NCI-H2171 treated with DMSO at 0.1 percent for 48 hours (cell line): ENCODE data around the gene KCNH1.
A peak's percentile ranks its signal among the peaks of the same experiment; 100 is the strongest.

Source experiments
- DNase-seq: peaks from one replicate; lab custom pipeline; 2025; lab: John Stamatoyannopoulos, UW

KCNH1 gene

DNA sequence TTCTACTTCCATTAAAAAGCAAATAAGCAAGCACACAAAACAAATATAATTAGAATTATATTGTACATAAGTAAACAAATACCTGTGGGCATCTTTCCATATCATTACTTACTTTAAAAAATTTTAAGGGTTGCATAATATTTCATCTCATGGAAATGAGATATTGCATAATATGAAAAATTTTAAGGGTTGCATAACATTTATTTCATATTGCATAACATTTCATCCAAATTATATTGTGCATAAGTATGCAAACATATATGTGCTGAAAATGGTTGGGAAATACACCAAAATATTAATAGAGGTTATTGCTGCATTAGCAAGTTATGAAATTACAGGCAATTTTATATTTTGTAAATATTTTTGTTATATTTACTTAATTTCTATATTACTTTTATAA, 213.7 kb downstream of the KCNH1 start:
- DNase-seq, result no peak

DNA sequence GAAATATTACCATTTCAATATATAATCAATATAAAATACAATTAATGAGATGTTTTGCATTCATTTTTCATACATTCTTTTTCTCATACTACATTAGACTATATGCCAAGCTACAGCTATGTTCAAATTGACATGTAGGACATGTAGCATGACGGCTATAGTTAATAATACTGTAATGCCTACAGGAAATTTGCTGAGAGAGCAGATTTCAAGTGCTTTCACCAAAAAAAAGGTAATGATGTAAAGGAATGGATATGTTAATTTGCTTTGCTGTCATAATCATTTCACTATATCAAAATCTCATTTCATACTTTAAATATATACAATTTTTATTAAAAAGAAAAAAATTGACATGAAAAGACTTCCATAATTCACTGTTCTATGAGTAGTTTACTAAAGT, 215.1 kb downstream of the KCNH1 start:
- DNase-seq, result no peak

DNA sequence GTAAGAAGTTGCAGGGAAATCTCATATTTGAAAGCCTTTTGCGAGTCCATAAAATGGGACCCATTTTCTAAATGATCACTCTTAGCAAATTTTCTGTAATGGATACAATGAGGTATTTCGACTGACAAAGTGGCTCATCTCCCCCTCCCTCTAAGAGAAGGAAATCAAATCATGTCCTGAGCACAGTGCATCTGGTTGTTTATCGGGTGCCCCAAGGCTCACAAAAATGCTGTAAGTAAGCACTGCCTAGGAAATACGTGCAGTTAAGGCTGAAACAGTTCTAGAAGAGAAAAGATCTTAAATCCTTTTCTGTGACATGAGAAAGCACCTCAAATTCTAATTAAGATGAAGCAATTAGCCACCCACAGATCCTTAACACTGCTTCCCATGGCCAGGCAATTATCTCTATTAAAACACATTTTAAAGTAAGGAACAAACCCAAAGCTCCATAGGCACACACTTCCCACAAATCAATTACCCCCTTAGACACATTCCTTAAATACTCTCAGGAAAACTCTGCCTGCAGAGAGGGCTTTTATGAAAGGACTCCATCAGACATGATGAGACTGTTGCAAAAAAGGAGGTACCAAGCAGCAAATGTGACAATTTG, 216.3 kb downstream of the KCNH1 start:
- no peak for DNase-seq

DNA sequence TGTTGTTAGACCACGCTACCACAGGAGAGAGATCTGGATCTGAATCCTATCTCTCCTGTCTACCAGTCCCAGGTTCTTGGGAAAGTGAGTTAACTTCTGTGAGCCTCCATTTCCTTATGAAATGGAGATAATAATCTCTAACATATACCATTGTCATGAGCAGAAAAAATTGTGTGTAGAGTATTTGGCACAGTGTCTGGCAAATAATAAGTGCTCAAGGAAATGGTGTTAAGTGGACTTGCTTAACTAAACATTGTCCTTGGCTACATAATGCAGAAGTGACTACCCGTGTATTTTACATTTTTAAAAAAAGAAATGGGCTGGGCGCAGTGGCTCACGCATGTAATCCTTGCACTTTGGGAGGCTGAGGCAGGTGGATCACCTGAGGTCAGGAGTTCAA, 217.4 kb downstream of the KCNH1 start:
- no peak for DNase-seq

DNA sequence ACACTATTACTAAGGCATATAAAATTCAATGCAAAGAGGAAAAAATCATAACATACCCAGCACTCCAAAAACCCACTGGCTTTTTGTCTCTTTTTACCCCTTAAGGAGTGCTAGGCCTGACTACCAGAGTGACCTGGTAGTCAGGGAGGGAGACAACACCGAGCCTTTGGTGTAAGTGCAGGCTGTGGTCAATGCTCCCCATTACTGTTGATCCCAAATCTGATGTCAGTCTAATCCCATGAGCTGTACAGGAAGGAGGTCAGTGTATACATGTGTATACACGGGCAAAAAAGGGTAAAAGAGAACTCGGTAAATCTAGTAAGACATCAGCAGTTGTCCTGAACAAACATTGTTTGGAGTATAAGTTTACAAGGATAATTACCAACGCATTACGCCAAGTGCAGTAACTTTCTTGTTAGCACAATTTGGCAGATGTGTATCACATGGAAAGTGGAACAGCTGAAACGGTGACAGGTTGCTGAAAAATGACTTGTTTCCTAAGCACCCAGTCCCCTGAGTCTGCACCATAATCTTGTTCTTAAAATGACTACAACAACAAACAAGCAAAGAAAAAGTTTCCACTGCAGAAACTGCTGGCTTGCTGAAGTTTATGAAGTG, 217.9 kb downstream of the KCNH1 start:
- DNase-seq, result peak; percentile 73

DNA sequence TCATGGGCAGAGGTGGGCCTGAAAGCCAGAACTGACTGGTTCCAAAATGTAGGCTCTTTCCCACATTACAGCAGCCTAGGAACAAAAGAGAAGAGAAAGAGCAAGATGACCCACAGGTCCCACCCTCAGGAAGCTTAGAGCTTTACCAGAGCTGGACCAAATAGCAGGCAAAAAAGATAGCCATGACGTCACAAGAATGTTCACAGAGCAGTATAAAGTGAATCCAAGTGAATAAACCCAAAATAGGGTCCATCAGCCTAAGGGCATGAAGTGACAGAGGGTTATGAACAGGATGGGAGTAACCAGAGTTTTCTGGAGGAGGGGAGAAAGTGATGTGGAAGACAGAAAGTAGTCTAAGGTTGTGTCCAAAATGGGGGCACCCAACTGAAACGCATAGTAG, 221.2 kb downstream of the KCNH1 start:
- DNase-seq, result no peak

DNA sequence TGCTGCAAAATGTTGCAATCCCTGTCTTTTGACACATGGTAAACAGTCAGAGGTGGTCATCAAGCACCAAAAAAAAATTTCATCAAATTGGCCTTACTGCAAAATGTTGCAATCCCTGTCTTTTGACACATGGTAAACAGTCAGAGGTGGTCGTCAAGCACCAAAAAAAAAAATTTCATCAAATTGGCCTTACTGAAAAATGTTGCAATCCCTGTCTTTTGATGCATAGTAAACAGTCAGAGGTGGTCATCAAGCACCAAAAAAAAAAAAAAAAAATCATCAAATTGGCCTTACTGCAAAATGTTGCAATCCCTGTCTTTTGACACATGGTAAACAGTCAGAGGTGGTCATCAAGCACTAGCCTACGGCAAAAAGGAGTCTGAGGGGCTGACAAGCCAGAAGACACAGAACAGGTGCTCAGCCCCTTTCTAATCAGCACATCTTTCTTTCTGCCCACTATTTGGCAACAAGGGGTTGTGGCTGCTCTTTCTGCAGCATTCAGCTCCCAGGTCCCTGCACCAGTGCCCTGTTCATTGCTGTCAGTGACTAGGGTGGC, 223.8 kb downstream of the KCNH1 start:
- no peak for DNase-seq

DNA sequence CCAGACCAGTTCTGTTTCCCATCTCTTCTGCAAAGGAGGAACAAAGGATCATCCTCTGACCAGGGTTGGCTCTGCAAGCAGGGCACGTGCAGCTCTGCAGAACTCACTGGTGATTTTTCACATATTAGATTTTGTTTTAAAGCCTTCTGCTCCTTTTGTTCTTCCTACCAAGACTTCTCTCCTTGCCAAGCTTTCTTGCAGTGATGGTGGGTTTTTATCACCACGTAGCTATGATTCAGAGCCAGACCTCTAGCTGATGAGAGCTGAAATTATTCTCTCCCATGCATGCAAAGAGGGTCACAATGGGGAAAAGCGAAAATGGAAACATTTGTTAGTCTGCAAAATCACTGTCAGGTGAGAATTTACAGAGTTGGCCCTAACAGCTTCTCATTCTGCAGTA, 225.2 kb downstream of the KCNH1 start:
- no peak for DNase-seq

DNA sequence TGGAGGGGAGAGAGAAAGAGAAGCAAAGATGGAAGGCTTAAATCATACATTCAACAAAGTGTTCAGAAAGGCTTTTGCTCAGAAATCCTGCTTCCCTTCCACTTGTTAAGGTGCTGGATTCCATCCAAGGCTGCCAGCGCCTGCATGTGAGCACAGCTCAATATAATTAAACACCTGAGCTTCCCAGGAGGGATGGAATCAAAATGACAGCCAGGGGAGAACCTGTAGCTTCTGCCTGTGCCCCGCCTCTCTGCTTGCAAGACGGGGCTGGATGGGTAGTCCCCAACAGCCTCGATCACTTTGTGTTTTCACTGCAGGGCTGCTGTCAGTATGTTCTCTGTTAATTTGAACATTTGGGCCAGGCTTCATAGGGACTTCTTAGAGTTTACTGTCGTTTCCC, 225.7 kb downstream of the KCNH1 start:
- DNase-seq, result peak; percentile 90

DNA sequence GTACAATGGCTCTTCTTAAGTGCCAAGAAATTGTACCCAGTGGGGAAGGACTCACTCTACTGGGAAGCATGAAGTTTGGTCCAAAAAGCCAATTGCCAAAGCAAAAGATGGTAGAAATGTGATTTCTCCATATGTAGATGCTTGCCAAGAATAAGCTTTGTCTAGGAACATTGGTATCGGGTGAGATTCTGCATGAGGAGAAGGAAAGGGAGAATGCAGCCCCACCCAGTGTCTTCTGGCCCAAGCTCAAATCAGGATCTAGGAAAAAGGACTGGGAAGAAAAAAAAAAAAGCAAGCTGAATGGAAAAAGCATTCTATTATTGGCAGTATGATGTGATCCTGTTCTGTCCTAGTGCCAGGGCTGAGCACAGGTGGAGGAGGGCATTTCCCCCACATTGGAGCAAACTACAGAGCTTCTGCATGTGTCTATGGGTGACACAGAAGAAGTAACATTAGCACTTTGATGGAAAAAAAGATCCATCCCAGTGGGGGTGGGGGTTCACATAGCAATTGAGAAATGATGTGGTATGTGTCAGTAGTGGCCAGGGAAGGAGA, 226.6 kb downstream of the KCNH1 start:
- DNase-seq, result peak; percentile 22

DNA sequence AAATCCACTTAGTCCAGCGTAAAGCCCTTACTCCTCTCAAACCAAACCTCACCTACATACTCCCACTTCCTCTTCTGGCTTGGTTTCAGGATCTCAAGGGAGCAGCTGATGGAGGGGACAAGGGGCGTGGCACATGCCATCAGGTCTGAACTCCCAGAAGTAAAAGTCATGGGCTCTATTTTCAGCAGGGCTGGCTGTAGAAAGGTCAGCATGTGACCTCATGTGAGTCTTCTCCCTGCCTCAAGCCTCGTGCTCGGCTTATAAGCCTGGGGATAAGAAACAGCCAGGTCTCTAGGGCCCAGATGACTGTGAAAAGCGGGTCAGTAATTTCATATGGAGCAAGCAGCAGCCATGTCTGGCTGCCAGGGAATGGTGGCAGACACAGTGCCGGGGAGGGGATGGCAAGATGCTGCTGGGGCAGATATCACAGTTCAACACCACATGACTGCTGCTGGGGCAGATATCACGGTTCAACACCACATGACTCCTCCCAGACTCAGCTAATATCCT, 227.9 kb downstream of the KCNH1 start:
- no peak for DNase-seq

DNA sequence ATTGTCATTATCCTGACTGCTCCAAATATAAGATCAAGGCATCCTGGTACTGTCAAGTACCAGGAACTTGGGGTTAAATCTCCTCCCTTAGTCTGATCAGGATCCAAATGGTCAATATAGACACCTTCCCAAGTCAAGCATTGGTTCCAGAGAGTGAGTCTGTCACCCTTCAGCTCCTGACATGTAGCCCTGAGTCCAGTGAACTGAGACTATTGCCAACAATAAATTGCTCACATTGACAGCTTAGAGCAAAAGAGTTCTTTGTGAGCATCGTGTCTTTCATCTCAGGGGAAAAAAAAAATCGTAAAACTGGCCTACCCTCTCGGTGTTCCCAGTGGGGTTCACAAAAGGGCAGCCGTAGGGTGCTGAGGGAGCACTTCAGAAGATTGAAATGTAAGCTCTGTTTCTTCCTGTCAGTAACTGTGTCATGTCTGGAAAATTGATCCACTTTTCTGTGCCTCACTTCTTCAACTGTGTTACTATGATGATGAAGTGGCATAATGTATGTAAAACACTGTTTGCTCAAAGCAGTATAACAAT, 228.5 kb downstream of the KCNH1 start:
- no peak for DNase-seq

DNA sequence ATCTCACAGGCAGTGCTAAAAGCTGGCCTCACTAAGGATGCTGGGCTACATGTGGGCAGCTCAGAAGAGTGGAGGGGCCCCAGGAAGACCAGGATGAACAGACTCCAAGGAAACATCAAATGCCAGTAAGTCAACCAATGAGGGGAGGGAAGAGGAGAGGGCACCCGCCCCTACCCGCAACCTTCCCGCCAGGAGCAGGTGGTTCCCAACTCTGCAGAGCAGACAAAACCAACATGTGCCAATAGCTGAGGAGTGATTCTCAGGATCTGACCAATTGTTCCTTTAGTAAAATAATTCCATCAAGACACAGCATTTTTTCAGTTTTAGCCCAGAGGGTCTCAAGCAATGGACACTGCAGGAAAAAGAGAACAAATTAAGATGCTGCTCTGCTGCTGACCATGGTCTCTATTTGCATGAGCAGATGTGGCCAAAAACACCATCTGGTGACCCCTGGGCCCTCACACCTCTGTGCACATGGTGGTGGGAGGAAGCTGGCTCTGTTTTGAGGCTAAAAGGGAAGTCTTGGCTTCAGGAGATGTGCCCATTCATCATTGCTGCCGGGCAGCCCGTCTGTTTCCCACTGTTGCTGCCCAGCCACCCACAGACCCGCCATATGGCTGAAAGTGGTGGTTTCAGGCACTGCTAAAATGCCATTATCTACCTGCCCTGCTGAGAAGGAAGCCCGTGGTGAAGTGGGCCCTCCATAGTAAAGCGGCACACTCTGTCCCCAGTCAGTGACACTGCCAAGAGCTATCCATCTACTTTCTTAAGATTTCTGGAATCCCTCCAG, 231.8 kb downstream of the KCNH1 start:
- no peak for DNase-seq

DNA sequence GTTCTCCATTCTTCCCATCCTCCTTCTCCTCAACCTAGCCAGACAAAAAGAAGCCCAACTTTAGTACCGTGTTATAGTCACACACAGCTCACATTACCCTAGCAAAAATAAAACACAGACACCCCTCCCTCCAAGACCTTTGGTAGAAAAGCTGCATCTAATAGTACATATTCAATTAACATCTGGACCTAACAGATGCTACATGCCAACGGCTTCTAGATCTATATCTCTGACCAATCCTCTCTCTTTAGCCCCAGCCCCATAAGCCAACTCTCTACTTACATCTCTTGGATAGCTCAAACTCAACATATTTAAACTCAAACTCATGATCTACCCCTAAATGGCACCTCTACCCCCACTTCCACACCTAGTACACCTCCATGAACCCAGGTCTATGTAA, 233.1 kb downstream of the KCNH1 start:
- DNase-seq, result peak; percentile 42

DNA sequence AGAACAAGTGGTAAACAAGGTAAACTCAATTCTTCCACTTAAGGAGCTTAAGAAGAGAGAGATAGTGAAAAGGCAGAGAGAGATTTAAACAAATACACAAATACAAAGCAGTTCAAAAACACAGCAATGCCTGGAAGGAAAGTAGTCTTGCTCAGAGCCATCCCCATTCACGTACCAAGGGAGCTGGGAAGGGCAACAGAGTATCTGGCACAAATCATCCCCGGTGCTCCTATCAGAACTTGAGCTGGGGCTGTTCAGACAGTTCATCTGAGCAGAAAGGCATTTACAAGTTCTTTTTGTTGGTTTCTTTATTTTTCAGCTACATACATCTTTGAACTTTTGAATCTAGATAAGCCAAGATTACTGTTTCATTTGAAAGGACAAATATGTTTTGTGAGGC, 233.9 kb downstream of the KCNH1 start:
- DNase-seq, result no peak

DNA sequence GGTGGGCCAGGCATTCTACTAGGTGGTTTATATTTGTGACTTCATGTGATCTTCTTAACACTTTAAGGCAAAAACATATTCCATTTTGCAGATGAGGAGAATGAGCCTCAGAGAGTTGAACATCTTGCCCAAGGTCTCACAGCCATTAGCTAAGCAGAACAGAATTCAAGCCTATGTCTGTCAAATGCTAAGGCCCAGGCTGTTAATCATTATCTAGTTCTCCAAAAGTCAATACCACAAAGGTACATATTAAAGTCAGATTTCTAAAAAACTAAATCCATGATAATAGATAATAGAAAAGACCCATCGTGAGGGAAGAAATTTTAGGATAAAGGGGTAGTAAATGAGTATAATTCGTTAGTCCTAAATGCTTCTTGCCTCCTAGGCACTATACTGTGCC, 234.3 kb downstream of the KCNH1 start:
- no peak for DNase-seq

DNA sequence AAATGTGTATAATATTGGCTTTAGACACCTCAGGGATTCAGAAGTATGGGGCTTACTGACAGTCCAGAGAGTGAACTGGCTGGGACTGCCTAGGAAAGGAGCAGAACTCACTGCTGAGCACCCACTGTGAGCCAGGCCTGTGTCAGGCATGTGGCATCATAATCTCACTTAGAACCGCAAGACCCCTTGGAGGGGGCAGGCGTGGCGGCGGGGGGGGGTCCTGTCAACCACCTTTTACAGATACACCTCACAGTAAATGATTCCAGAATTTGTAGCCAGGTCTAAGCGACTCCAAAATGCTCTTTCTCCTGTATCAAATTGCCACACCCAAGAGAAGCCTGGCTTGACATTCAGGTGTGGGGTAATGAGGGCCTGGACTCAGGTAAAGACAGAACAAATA, 235.5 kb downstream of the KCNH1 start:
- no peak for DNase-seq

DNA sequence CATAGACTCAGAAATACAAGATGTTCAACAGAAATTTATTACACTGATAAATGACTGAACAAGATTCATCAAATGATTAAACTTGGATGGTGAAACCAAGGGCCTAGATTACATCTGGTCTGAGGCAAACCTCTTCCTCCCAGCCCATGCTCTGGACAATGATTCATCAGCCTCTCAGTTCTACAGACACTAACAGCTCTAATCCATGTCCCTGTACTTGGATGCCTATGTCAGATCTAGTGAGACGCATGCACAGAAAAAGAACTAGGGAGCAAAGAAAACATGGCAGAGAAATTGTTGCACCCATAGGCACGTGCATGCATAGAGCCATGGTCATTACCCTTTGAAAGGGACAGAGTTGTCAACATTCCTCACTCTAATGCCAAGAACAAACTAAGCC, 250.1 kb downstream of the KCNH1 start:
- DNase-seq, result no peak

DNA sequence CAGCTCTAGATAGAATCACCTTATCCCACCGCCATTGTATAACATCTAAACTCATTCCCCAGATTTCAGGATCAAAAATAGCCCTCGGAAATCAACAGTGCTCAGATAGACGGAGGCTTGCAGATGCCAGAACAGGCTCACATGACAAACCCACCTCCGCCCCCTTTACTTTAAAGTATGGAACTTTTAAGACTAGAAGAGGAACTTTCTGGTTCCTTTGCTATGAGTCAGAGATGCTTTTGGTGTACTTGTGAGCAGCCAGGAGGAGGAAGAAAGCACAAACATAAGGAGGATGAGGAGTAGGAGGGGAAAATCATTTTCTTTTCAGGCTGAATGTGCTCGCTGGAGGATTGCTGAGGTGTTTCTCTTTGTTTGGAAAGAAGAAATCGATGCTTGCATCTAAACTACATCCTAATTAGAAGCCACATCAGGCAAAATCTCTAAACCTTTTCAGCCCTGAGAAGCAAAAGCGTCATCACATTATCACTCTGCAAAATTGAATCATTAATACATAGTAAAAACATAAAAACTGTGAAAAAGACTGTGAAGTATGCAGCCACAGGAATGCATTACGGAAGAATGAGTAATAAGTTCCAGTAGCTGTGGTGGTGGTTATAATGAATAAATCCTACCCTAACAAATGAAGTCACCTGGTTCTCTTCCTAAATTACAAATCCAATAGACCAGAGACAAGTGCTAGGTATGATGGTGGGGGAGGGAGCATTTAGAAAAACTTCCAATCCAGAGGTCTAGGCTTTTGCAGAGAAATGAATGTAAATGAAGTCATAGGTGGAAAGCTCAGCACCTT, 251.3 kb downstream of the KCNH1 start:
- no peak for DNase-seq

DNA sequence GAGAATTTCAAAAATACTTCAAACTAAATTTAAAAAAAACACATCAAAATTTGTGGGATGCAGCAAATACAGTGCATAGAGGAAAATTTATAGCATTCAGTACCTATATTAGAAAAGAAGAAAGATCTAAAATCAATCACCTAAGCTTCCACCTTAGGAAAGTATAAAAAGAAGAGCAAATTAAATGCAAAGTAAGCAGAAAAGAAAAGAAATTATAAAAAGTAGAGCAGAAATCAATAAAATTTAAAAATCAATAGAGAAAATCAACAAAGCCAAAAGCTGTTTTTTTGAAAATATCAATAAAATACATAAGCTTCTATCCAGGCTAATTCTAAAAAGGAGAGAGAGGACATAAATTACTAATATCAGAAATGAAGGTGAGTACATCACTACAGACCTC, 255.4 kb downstream of the KCNH1 start:
- DNase-seq, result no peak

DNA sequence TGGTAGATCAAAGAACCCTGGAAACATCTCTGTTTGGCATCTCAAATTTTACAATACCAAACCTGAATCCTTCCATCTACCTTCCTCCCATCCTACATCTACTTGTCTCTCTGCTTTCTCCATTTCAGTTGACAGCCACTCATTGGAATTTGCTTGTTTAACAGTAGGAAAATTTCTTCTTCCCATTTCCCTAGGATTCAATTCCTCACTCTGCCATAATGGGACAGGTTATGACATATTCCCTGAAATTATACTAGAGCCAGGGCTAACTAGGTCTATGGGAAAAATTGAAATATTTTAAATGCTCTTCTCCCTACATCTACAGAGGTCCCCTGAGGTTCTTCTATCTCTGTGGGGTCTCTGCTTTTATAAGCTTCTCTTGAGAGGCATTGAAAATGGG, 257.7 kb downstream of the KCNH1 start:
- no peak for DNase-seq

DNA sequence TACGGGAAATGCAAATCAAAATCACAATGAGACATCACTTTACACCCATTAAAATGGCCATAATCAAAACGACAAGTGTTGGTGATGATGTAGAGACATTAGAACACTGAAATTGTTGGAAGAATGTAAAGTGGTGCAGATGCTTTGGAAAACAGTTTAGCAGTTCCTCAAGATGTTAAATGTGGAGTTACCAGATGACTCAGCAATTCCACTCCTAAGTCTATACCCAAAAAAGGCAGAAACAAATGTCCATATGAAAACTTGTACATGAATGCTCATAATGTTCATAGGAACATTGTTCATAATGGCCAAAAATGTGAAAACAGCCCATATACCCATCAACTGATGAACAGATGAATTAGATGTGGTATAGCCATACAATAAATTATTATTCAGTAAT, 267.4 kb downstream of the KCNH1 start:
- no peak for DNase-seq
